Loucy (cell line): Measurements from ENCODE around the gene TTLL5.

Experiments used
- H2AFZ ChIP-seq: fragments of 200-600 bp; sonication (generic); 2 replicates; pipeline ENCODE4 v1.6.0; 2016; ENCODE audit warnings: antibody characterized with exemption, mild to moderate bottlenecking, low read length, moderate library complexity
- H3F3A ChIP-seq: fragments of 200-600 bp; 2 replicates; pipeline ENCODE4 v1.6.0; 2016; ENCODE audit warnings: antibody characterized with exemption, low read depth, mild to moderate bottlenecking
- H3K27me3 ChIP-seq: fragments of 200-600 bp; sonication (generic); 2 replicates; pipeline ENCODE4 v1.6.1; 2014; ENCODE audit warnings: low read length, mild to moderate bottlenecking; ENCODE audit not compliant: insufficient read depth, poor library complexity, severe bottlenecking
- H3K36me3 ChIP-seq: fragments of 200-600 bp; sonication (generic); 2 replicates; pipeline ENCODE4 v1.6.1; 2016; ENCODE audit warnings: low read length; ENCODE audit not compliant: insufficient read depth
- H3K4me1 ChIP-seq: fragments of 200-600 bp; sonication (generic); 2 replicates; pipeline ENCODE4 v1.5.1; 2014; ENCODE audit warnings: low read length, mild to moderate bottlenecking; ENCODE audit not compliant: insufficient read depth, poor library complexity, severe bottlenecking
- H3K4me2 ChIP-seq: fragments of 200-600 bp; sonication (generic); 2 replicates; pipeline ENCODE4 v1.6.0; 2014; ENCODE audit warnings: antibody characterized with exemption, low read length, low read depth, mild to moderate bottlenecking; ENCODE audit not compliant: poor library complexity, severe bottlenecking
- H3K4me3 ChIP-seq: fragments of 200-600 bp; sonication (generic); 2 replicates; pipeline ENCODE4 v1.5.1; 2014; ENCODE audit warnings: low read length, mild to moderate bottlenecking, mixed read lengths; ENCODE audit not compliant: poor library complexity, severe bottlenecking
- H3K79me2 ChIP-seq: fragments of 200-600 bp; sonication (generic); 2 replicates; pipeline ENCODE4 v1.6.1; 2014; ENCODE audit warnings: low read length; ENCODE audit not compliant: insufficient read depth
- H3K9ac ChIP-seq: fragments of 200-600 bp; sonication (generic); 2 replicates; pipeline ENCODE4 v1.6.0; 2014; ENCODE audit warnings: mild to moderate bottlenecking, low read depth, low read length, moderate library complexity; ENCODE audit not compliant: poor library complexity, severe bottlenecking
- H3K9me2 ChIP-seq: fragments of 200-600 bp; sonication (generic); replicated peaks from 2 replicates; pipeline ENCODE4 v1.6.1; 2016; ENCODE audit warnings: low read depth, low read length, mixed read lengths
- H3K9me3 ChIP-seq: fragments of 200-600 bp; sonication (generic); 2 replicates; pipeline ENCODE4 v1.6.1; 2014; ENCODE audit warnings: mild to moderate bottlenecking, antibody characterized with exemption, low read length, low read depth; ENCODE audit not compliant: insufficient read depth
- H4K20me1 ChIP-seq: fragments of 200-600 bp; sonication (generic); 2 replicates; pipeline ENCODE4 v1.6.0; 2014; ENCODE audit warnings: antibody characterized with exemption, low read length, mild to moderate bottlenecking; ENCODE audit not compliant: insufficient read depth, poor library complexity, severe bottlenecking
- CTCF ChIP-seq: fragments of 200-600 bp; sonication (generic); conservative IDR thresholded peaks from 2 replicates; pipeline ENCODE4 v1.5.1; 2014; ENCODE audit warnings: mild to moderate bottlenecking, antibody characterized with exemption, low read length
- EZH2phosphoT487 ChIP-seq: fragments of 200-600 bp; IDR thresholded peaks from 2 replicates; pipeline ENCODE4 v1.6.1; 2018; ENCODE audit warnings: antibody characterized with exemption, mild to moderate bottlenecking, moderate library complexity, borderline replicate concordance

The TTLL5 gene

GRCh38 chr14:75661499-75661814 is 411 bp downstream of the TTLL5 start:
- Histone ChIP-seq H3K9me3 (no peaks in the 10 kb centered on the region), H3K9ac (peak overlapping the region; percentile 77), H3K4me2 (peak overlapping the region; percentile 97), H3F3A (no peaks in the 10 kb centered on the region), H3K27me3 (no peaks in the 10 kb centered on the region), H2AFZ (peak overlapping the region; percentile 98), H3K4me1 (peaks cover 47% of the 10 kb centered on the region), H3K79me2 (peaks cover 68% of the 10 kb centered on the region), H4K20me1 (peaks cover 3% of the 10 kb centered on the region), H3K9me2 (no peaks in the 10 kb centered on the region), H3K4me3 (peak overlapping the region; percentile 93), H3K36me3 (no peaks in the 10 kb centered on the region)
- TF ChIP-seq CTCF (no peak), EZH2phosphoT487 (no peak)

- H3K9ac ChIP-seq, result peak overlapping the region; percentile 9
Measured at GRCh38 chr14:75662966-75663365, 1.9 kb downstream of the TTLL5 start.

GRCh38 chr14:75667099-75667765 is 6.2 kb downstream of the TTLL5 start:
- no peaks in the 10 kb centered on the region for H3K27me3 ChIP-seq
- peaks cover 25% of the 10 kb centered on the region for H3K4me1 ChIP-seq
- TF ChIP-seq CTCF (no peak), EZH2phosphoT487 (no peak)
- H2AFZ ChIP-seq, result no peak overlapping the region
- H3K4me2 ChIP-seq, result peak overlapping the region; percentile 46
- H3K4me3 ChIP-seq, result no peak overlapping the region
- H3K9me3 ChIP-seq, result no peaks in the 10 kb centered on the region
- peaks cover 26% of the 10 kb centered on the region; the same call in 1 of the 2 replicates for H3K36me3 ChIP-seq
- H4K20me1 ChIP-seq, result peaks cover 3% of the 10 kb centered on the region
- H3F3A ChIP-seq, result no peaks in the 10 kb centered on the region
- no peaks in the 10 kb centered on the region for H3K9me2 ChIP-seq
- H3K9ac ChIP-seq, result no peak overlapping the region
- peaks cover 35% of the 10 kb centered on the region for H3K79me2 ChIP-seq

More at GRCh38 chr14:75662966-75663365, 1.9 kb downstream of the TTLL5 start:
- Histone ChIP-seq H3K4me2 (peak overlapping the region; percentile 97), H3K79me2 (peaks cover 70% of the 10 kb centered on the region), H3K4me1 (peaks cover 48% of the 10 kb centered on the region), H3K4me3 (peak overlapping the region; percentile 30), H3K27me3 (no peaks in the 10 kb centered on the region), H3K36me3 (peaks cover 4% of the 10 kb centered on the region; the same call in 1 of the 2 replicates), H4K20me1 (peaks cover 3% of the 10 kb centered on the region), H3F3A (no peaks in the 10 kb centered on the region), H3K9me3 (no peaks in the 10 kb centered on the region), H3K9me2 (no peaks in the 10 kb centered on the region), H2AFZ (no peak overlapping the region)
- TF ChIP-seq EZH2phosphoT487 (no peak), CTCF (no peak)
